Upper lobe of left lung (tissue), 4 donors: Measurements from ENCODE around the gene FN3KRP.

Experiments
- POLR2A ChIP-seq, 4 donors: fragments of 450-650 bp; IDR thresholded peaks; one replicate each; pipeline ENCODE4 v1.5.1; 2016 to 2017; ENCODE audit warnings: antibody characterized with exemption in 4 of 4, mild to moderate bottlenecking in 2 of 4
- POLR2AphosphoS5 ChIP-seq, 2 donors: sonication (generic); formaldehyde crosslinking; IDR thresholded peaks; one replicate each; pipeline ENCODE4 v1.5.1; 2017; ENCODE audit warnings: antibody characterized with exemption in 2 of 2
- TF ChIP-seq, protein P1 (sequence below), 6 experiments: fragments of 450-650 bp in 4 of 6; fragments of 200-600 bp in 2 of 6; sonication (generic) in 2 of 6; IDR thresholded peaks; one replicate each; pipeline ENCODE4 v1.5.1; 2016 to 2019; ENCODE audit warnings: antibody characterized with exemption in 6 of 6

DNA sequence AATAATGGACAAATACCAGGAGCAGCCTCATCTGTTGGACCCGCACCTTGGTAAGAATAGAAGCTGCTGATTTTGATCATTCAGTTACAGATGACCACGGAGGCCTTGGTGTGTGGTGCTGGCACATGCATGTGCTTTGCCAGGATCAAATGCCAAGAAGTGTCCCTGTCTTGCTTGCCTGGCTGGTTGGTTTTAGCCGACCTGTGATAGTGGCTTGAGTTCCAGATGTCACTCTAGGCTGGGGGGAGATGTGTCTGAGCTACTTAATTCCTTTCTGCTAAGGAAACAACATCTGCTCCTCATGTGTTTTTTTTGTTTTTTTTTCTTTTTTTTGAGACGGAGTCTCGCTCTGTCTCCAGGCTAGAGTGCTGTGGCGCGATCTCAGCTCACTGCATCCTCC is 39.7 kb downstream of the FN3KRP start:
- TF ChIP-seq POLR2A (IDR thresholded peaks at IDR 0.05) (no peak), POLR2AphosphoS5 (IDR thresholded peaks at IDR 0.05) (no peak)
- TF ChIP-seq, protein P1, sequence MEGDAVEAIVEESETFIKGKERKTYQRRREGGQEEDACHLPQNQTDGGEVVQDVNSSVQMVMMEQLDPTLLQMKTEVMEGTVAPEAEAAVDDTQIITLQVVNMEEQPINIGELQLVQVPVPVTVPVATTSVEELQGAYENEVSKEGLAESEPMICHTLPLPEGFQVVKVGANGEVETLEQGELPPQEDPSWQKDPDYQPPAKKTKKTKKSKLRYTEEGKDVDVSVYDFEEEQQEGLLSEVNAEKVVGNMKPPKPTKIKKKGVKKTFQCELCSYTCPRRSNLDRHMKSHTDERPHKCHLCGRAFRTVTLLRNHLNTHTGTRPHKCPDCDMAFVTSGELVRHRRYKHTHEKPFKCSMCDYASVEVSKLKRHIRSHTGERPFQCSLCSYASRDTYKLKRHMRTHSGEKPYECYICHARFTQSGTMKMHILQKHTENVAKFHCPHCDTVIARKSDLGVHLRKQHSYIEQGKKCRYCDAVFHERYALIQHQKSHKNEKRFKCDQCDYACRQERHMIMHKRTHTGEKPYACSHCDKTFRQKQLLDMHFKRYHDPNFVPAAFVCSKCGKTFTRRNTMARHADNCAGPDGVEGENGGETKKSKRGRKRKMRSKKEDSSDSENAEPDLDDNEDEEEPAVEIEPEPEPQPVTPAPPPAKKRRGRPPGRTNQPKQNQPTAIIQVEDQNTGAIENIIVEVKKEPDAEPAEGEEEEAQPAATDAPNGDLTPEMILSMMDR (IDR thresholded peaks at IDR 0.05), result no peak
